H9 (cell line): ENCODE results near the gene CHAF1A. TPM values are rescaled to one million over a fixed set of nuclear protein-coding genes. Genes with fewer than 3 reads are reported as not detected.

Experiments used
- DNase-seq: peaks from one replicate; pipeline ENCODE4 v3.0.0-alpha.2; 2017
- H2AFZ ChIP-seq: one replicate; pipeline ENCODE4 v1.6.1; 2013; ENCODE audit warnings: mild to moderate bottlenecking, low read length, control low read depth, moderate library complexity
- H2AK5ac ChIP-seq: 2 replicates; pipeline ENCODE4 v1.6.1; 2013; ENCODE audit warnings: low read length, control low read depth, mixed read lengths; ENCODE audit not compliant: insufficient read length
- H2BK120ac ChIP-seq: one replicate; pipeline ENCODE4 v1.6.1; 2013; ENCODE audit warnings: low read depth, mild to moderate bottlenecking, low read length, control low read depth, inconsistent platforms; ENCODE audit not compliant: poor library complexity, severe bottlenecking
- H2BK12ac ChIP-seq: 2 replicates; pipeline ENCODE4 v1.6.1; 2013; ENCODE audit warnings: low read length, control low read depth, mixed read lengths, low read depth; ENCODE audit not compliant: insufficient read length
- H2BK15ac ChIP-seq: 2 replicates; pipeline ENCODE4 v1.6.1; 2013; ENCODE audit warnings: low read depth, low read length, control low read depth
- H2BK20ac ChIP-seq: one replicate; pipeline ENCODE4 v1.6.1; 2013; ENCODE audit warnings: low read depth, mild to moderate bottlenecking, low read length, control low read depth, inconsistent platforms; ENCODE audit not compliant: poor library complexity, severe bottlenecking
- H2BK5ac ChIP-seq: 2 replicates; pipeline ENCODE4 v1.6.1; 2013; ENCODE audit warnings: low read length, control low read depth, mixed read lengths; ENCODE audit not compliant: insufficient read length
- H3K14ac ChIP-seq: 2 replicates; pipeline ENCODE4 v1.6.1; 2013; ENCODE audit warnings: low read length, control low read depth; ENCODE audit not compliant: insufficient read depth
- H3K18ac ChIP-seq: 2 replicates; pipeline ENCODE4 v1.6.1; 2013; ENCODE audit warnings: low read depth, mild to moderate bottlenecking, mixed read lengths, low read length, control low read depth; ENCODE audit not compliant: insufficient read length
- H3K23ac ChIP-seq: 2 replicates; pipeline ENCODE4 v1.6.1; 2013; ENCODE audit warnings: low read length, control low read depth, mixed read lengths, low read depth; ENCODE audit not compliant: insufficient read length
- H3K23me2 ChIP-seq: 2 replicates; pipeline ENCODE4 v1.6.1; 2013; ENCODE audit warnings: low read depth, mild to moderate bottlenecking, mixed read lengths, low read length, control low read depth; ENCODE audit not compliant: insufficient read length, poor library complexity, severe bottlenecking
- H3K27ac ChIP-seq: 2 replicates; pipeline ENCODE4 v1.5.1; 2013; ENCODE audit warnings: low read length, control low read depth, mixed read lengths, low read depth; ENCODE audit not compliant: insufficient read length
- H3K27me3 ChIP-seq: 2 replicates; pipeline ENCODE4 v1.6.1; 2013; ENCODE audit warnings: low read length, control low read depth, inconsistent platforms; ENCODE audit not compliant: insufficient read depth
- H3K4ac ChIP-seq: 2 replicates; pipeline ENCODE4 v1.6.1; 2013; ENCODE audit warnings: low read depth, mild to moderate bottlenecking, control low read depth, inconsistent platforms, low read length, moderate library complexity
- H3K4me1 ChIP-seq: 2 replicates; pipeline ENCODE4 v1.6.1; 2013; ENCODE audit warnings: low read length, control low read depth, inconsistent platforms; ENCODE audit not compliant: insufficient read depth
- H3K4me2 ChIP-seq: 2 replicates; pipeline ENCODE4 v1.6.1; 2013; ENCODE audit warnings: low read length, control low read depth, mixed read lengths; ENCODE audit not compliant: insufficient read length, insufficient read depth
- H3K56ac ChIP-seq: 2 replicates; pipeline ENCODE4 v1.6.1; 2013; ENCODE audit warnings: low read depth, mild to moderate bottlenecking, mixed read lengths, low read length, control low read depth; ENCODE audit not compliant: insufficient read length
- H3K79me1 ChIP-seq: 2 replicates; pipeline ENCODE4 v1.6.1; 2013; ENCODE audit warnings: low read depth, mild to moderate bottlenecking, moderate library complexity, low read length, control low read depth, inconsistent platforms; ENCODE audit not compliant: insufficient read depth, poor library complexity, severe bottlenecking
- H3K79me2 ChIP-seq: 2 replicates; pipeline ENCODE4 v1.6.1; 2013; ENCODE audit warnings: low read length, control low read depth, inconsistent platforms; ENCODE audit not compliant: insufficient read depth
- H3K9ac ChIP-seq: 2 replicates; pipeline ENCODE4 v1.6.1; 2013; ENCODE audit warnings: low read length, control low read depth, mixed read lengths; ENCODE audit not compliant: insufficient read length; ENCODE audit errors: extremely low read depth
- H3K9me3 ChIP-seq: one replicate; pipeline ENCODE4 v1.6.1; 2013; ENCODE audit warnings: low read depth, low read length, inconsistent platforms; ENCODE audit not compliant: control insufficient read depth
- H3T11ph ChIP-seq: one replicate; pipeline ENCODE4 v1.6.1; 2013; ENCODE audit warnings: mild to moderate bottlenecking, low read length, control low read depth, inconsistent platforms
- H4K20me1 ChIP-seq: one replicate; pipeline ENCODE4 v1.6.1; 2013; ENCODE audit not compliant: control insufficient read depth, insufficient read length, insufficient read depth
- H4K5ac ChIP-seq: 2 replicates; pipeline ENCODE4 v1.6.1; 2013; ENCODE audit warnings: low read depth, mild to moderate bottlenecking, mixed read lengths, low read length, control low read depth; ENCODE audit not compliant: insufficient read length
- H4K8ac ChIP-seq: replicated peaks from 2 replicates; pipeline ENCODE4 v1.6.1; 2013; ENCODE audit warnings: low read length, control low read depth, mixed read lengths, low read depth; ENCODE audit not compliant: insufficient read length
- H4K91ac ChIP-seq: 2 replicates; pipeline ENCODE4 v1.6.1; 2013; ENCODE audit warnings: low read depth, mild to moderate bottlenecking, moderate library complexity, mixed read lengths, low read length, control low read depth; ENCODE audit not compliant: insufficient read length
- H3K27ac Mint-ChIP-seq, 3 experiments: 2 replicates in 2 of 3; 3 replicates in 1 of 3; pipeline ENCODE4 v1.8.0; 2020 to 2021; ENCODE audit warnings: mixed read lengths in 3 of 3, mild to moderate bottlenecking in 1 of 3, moderate library complexity in 1 of 3
- H3K27me3 Mint-ChIP-seq: 2 replicates; pipeline ENCODE4 v1.8.0; 2021; ENCODE audit warnings: low read depth, mild to moderate bottlenecking, moderate library complexity, mixed read lengths
- H3K36me3 Mint-ChIP-seq, 3 experiments: 2 replicates in 2 of 3; 3 replicates in 1 of 3; pipeline ENCODE4 v1.8.0; 2020 to 2021; ENCODE audit warnings: low read depth in 3 of 3, mixed read lengths in 3 of 3; ENCODE audit not compliant: insufficient read depth in 1 of 3
- H3K4me1 Mint-ChIP-seq, 2 experiments: 2 replicates each; pipeline ENCODE4 v1.8.0; 2020; ENCODE audit warnings: mixed read lengths in 2 of 2
- H3K4me3 Mint-ChIP-seq, 2 experiments: 2 replicates in 1 of 2; 3 replicates in 1 of 2; pipeline ENCODE4 v1.8.0; 2020 to 2021; ENCODE audit warnings: mild to moderate bottlenecking in 2 of 2, mixed read lengths in 2 of 2, moderate library complexity in 1 of 2
- H3K9me3 Mint-ChIP-seq, 2 experiments: 2 replicates in 1 of 2; 3 replicates in 1 of 2; pipeline ENCODE4 v1.8.0; 2020; ENCODE audit warnings: mild to moderate bottlenecking in 2 of 2, mixed read lengths in 2 of 2, moderate library complexity in 1 of 2
- CTCF ChIP-seq: fragments of 200-600 bp; sonication (generic); conservative IDR thresholded peaks from 3 replicates; pipeline ENCODE4 v1.8.0; 2021; ENCODE audit warnings: antibody characterized with exemption, mild to moderate bottlenecking
- WGBS: extraction: QIAGEN DNeasy Blood & Tissue Kit; methylation state at CpG from one replicate; pipeline ENCODE4 v1.1.7; 2013; ENCODE audit warnings: missing lambda C conversion rate, low lambda C conversion rate, mixed read lengths; ENCODE audit not compliant: insufficient read length; ENCODE audit errors: extremely low coverage; 5-methylcytosine and 5-hydroxymethylcytosine counted together
- total RNA-seq: library from RNA; stranded (reverse); gene quantifications from 2 replicates; pipeline ENCODE4 v1.2.1, GENCODE V29; 2021

CHAF1A gene
- total RNA-seq, 1 experiment from 2014 or later = 143 TPM

GRCh38 chr19:4452230-4452990 is 50.0 kb downstream of the CHAF1A start:
- Mint-ChIP-seq H3K36me3 (peaks cover 15 to 45% (median 28%) of the 10 kb centered on the region in 3 experiments; a peak in 6 of 7 replicates), H3K4me1 (peaks cover 9 to 14% of the 10 kb centered on the region in 2 experiments), H3K27me3 (peaks cover 6% of the 10 kb centered on the region; the same call in 1 of the 2 replicates), H3K27ac (no peak overlapping the region), H3K4me3 (no peak overlapping the region), H3K9me3 (no peaks in the 10 kb centered on the region)
- H3K56ac ChIP-seq = no peak overlapping the region
- no peak overlapping the region for H3K14ac ChIP-seq
- H3K79me1 ChIP-seq = no peaks in the 10 kb centered on the region
- H2BK15ac ChIP-seq = no peak overlapping the region
- WGBS = no CpG with 5 or more reads among the region's 24 CpGs
- H3K27ac ChIP-seq = no peak overlapping the region
- TF ChIP-seq CTCF = no peak
- no peak overlapping the region for H3K4me2 ChIP-seq
- no peak overlapping the region for H4K8ac ChIP-seq
- H3K4ac ChIP-seq = no peak overlapping the region
- no peak overlapping the region for H2BK120ac ChIP-seq
- H3K4me1 ChIP-seq = no peaks in the 10 kb centered on the region
- H2BK20ac ChIP-seq = no peak overlapping the region
- no peak overlapping the region for H3T11ph ChIP-seq
- no peaks in the 10 kb centered on the region for H3K27me3 ChIP-seq
- H2AK5ac ChIP-seq = no peak overlapping the region
- H3K18ac ChIP-seq = no peak overlapping the region
- H4K20me1 ChIP-seq = peaks cover 4% of the 10 kb centered on the region
- no peak overlapping the region for H2AFZ ChIP-seq
- H3K23ac ChIP-seq = no peak overlapping the region
- H3K79me2 ChIP-seq = no peaks in the 10 kb centered on the region; the same call in 1 of the 2 replicates
- no peak overlapping the region for H2BK5ac ChIP-seq
- peaks cover 6% of the 10 kb centered on the region for H3K23me2 ChIP-seq
- no peak for DNase-seq
- H3K9me3 ChIP-seq = no peaks in the 10 kb centered on the region
- no peak overlapping the region for H2BK12ac ChIP-seq
- no peak overlapping the region for H4K5ac ChIP-seq
- no peak overlapping the region for H4K91ac ChIP-seq
- no peak overlapping the region for H3K9ac ChIP-seq
